GM23248 (cell line): ENCODE measurements around the gene FSD2. TPM values are rescaled to one million over a fixed set of nuclear protein-coding genes. Genes with fewer than 3 reads are reported as not detected.

ENCODE experiments used
- DNase-seq: peaks from one replicate; pipeline ENCODE4 v3.0.0-alpha.2; 2015
- H2AFZ ChIP-seq: fragments of 200-600 bp; sonication (generic); 2 replicates; pipeline ENCODE4 v1.6.1; 2016; ENCODE audit warnings: antibody characterized with exemption
- H3F3A ChIP-seq: fragments of 200-600 bp; sonication (generic); 2 replicates; pipeline ENCODE4 v1.6.1; 2016; ENCODE audit warnings: mild to moderate bottlenecking, antibody characterized with exemption, mixed run types; ENCODE audit not compliant: insufficient read depth
- H3K27ac ChIP-seq: fragments of 200-600 bp; sonication (generic); 2 replicates; pipeline ENCODE4 v1.5.1; 2016; ENCODE audit warnings: mild to moderate bottlenecking
- H3K27me3 ChIP-seq: fragments of 200-600 bp; sonication (generic); replicated peaks from 2 replicates; pipeline ENCODE4 v1.6.1; 2016; ENCODE audit warnings: mild to moderate bottlenecking; ENCODE audit not compliant: insufficient read depth
- H3K36me3 ChIP-seq: fragments of 200-600 bp; sonication (generic); 2 replicates; pipeline ENCODE4 v1.6.1; 2016; ENCODE audit warnings: low read depth, mild to moderate bottlenecking
- H3K4me1 ChIP-seq: fragments of 200-600 bp; sonication (generic); 2 replicates; pipeline ENCODE4 v1.6.1; 2016; ENCODE audit warnings: mild to moderate bottlenecking; ENCODE audit not compliant: insufficient read depth
- H3K4me2 ChIP-seq: fragments of 200-600 bp; sonication (generic); one replicate; pipeline ENCODE4 v1.6.1; 2016; ENCODE audit warnings: mild to moderate bottlenecking; ENCODE audit not compliant: unreplicated experiment
- H3K4me3 ChIP-seq: fragments of 200-600 bp; sonication (generic); 2 replicates; pipeline ENCODE4 v1.5.1; 2016; ENCODE audit warnings: mild to moderate bottlenecking
- H3K79me2 ChIP-seq: fragments of 200-600 bp; sonication (generic); 2 replicates; pipeline ENCODE4 v1.6.1; 2016; ENCODE audit warnings: mild to moderate bottlenecking; ENCODE audit not compliant: insufficient read depth
- H3K9ac ChIP-seq: fragments of 200-600 bp; sonication (generic); 2 replicates; pipeline ENCODE4 v1.6.1; 2016; ENCODE audit warnings: mild to moderate bottlenecking
- H3K9me2 ChIP-seq: fragments of 200-600 bp; sonication (generic); 2 replicates; pipeline ENCODE4 v1.6.1; 2016; ENCODE audit warnings: mixed run types, mild to moderate bottlenecking, moderate library complexity; ENCODE audit not compliant: insufficient read depth
- H3K9me3 ChIP-seq: fragments of 200-600 bp; sonication (generic); one replicate; pipeline ENCODE4 v1.6.1; 2017; ENCODE audit warnings: low read depth
- H4K20me1 ChIP-seq: fragments of 200-600 bp; sonication (generic); 2 replicates; pipeline ENCODE4 v1.6.0; 2016; ENCODE audit not compliant: insufficient read depth
- EZH2 ChIP-seq: fragments of 200-600 bp; sonication (generic); IDR thresholded peaks from 2 replicates; pipeline ENCODE4 v1.6.1; 2018; ENCODE audit warnings: antibody characterized with exemption, mild to moderate bottlenecking; ENCODE audit not compliant: insufficient read depth, poor library complexity, severe bottlenecking
- EZH2phosphoT487 ChIP-seq: fragments of 200-600 bp; sonication (generic); IDR thresholded peaks from 2 replicates; pipeline ENCODE4 v1.6.1; 2018; ENCODE audit warnings: antibody characterized with exemption, moderate library complexity, mild to moderate bottlenecking, low read depth; ENCODE audit not compliant: insufficient read depth
- WGBS, 2 experiments: methylation state at CpG; one replicate each; pipeline ENCODE4 v1.1.6; 2015 to 2017; ENCODE audit warnings: low lambda C conversion rate in 2 of 2, low coverage in 1 of 2; ENCODE audit errors: missing lambda C conversion rate in 2 of 2; 5-methylcytosine and 5-hydroxymethylcytosine counted together
- in situ Hi-C: fragments of 300-500 bp; cut with MboI; formaldehyde crosslinking; loops from 2 replicates; pipeline ENCODE4 v1.15.0; 2020
- polyA plus RNA-seq: library from polyadenylated mRNA; unstranded; fragments of >200 nt; fragmentation: Nextera tagmentation; extraction: Ambion mirVana; gene quantifications from 2 replicates; pipeline ENCODE4 v1.2.1, GENCODE V29; 2016
- total RNA-seq: library from RNA; depleted of rRNA; stranded (reverse); fragments of >200 nt; shearing (Covaris generic); gene quantifications from 2 replicates; pipeline ENCODE4 v1.2.3, GENCODE V29; 2014

The FSD2 gene
- total and polyA plus RNA-seq, 2 experiments from 2014 or later, result 0.08 TPM; not detected in 1

GRCh38 chr15:82781349-82781748 lies 24.5 kb downstream of the FSD2 start:
- in situ Hi-C loops, result no loop called here
- no peak for DNase-seq
- WGBS, 2 experiments, result 43 to 53% methylated on average over 4 of the region's 4 CpGs
- H3K4me1 ChIP-seq, result no peaks in the 10 kb centered on the region
- no peak overlapping the region for H3K4me2 ChIP-seq
- H3K9ac ChIP-seq, result no peak overlapping the region
- H3K27me3 ChIP-seq, result no peaks in the 10 kb centered on the region
- H3K9me3 ChIP-seq, result no peaks in the 10 kb centered on the region
- no peaks in the 10 kb centered on the region for H3K36me3 ChIP-seq
- no peaks in the 10 kb centered on the region for H3F3A ChIP-seq
- H3K9me2 ChIP-seq, result no peaks in the 10 kb centered on the region
- H4K20me1 ChIP-seq, result no peaks in the 10 kb centered on the region
- H3K4me3 ChIP-seq, result no peak overlapping the region
- H2AFZ ChIP-seq, result no peak overlapping the region
- TF ChIP-seq EZH2phosphoT487 (no peak), EZH2 (no peak)
- no peak overlapping the region for H3K27ac ChIP-seq
- no peaks in the 10 kb centered on the region for H3K79me2 ChIP-seq

- TF ChIP-seq EZH2 (no peak), EZH2phosphoT487 (no peak)
- in situ Hi-C loops, result no loop called here
- H3F3A ChIP-seq, result no peaks in the 10 kb centered on the region
- H3K4me2 ChIP-seq, result no peak overlapping the region
- H3K9me2 ChIP-seq, result no peaks in the 10 kb centered on the region
- WGBS, 2 experiments, result 50 to 63% methylated on average over 3 of the region's 3 CpGs
- no peak overlapping the region for H3K9ac ChIP-seq
- no peaks in the 10 kb centered on the region for H4K20me1 ChIP-seq
- H3K36me3 ChIP-seq, result no peaks in the 10 kb centered on the region
- H3K9me3 ChIP-seq, result no peaks in the 10 kb centered on the region
- no peak overlapping the region for H3K4me3 ChIP-seq
- no peaks in the 10 kb centered on the region for H3K4me1 ChIP-seq
- no peaks in the 10 kb centered on the region for H3K79me2 ChIP-seq
- no peak for DNase-seq
- H3K27ac ChIP-seq, result no peak overlapping the region
- no peaks in the 10 kb centered on the region for H3K27me3 ChIP-seq
- no peak overlapping the region for H2AFZ ChIP-seq
Observed at GRCh38 chr15:82778755-82779154, 27.1 kb downstream of the FSD2 start.

- TF ChIP-seq EZH2, result no peak
- no peak for TF ChIP-seq EZH2phosphoT487
- in situ Hi-C loops, result no loop called here
- Histone ChIP-seq H3K4me2 (no peak overlapping the region), H3K36me3 (no peaks in the 10 kb centered on the region), H3K4me3 (no peak overlapping the region), H3K9ac (no peak overlapping the region), H3K27ac (no peak overlapping the region), H3K9me3 (no peaks in the 10 kb centered on the region), H3K79me2 (no peaks in the 10 kb centered on the region), H3K9me2 (no peaks in the 10 kb centered on the region), H2AFZ (no peak overlapping the region), H3K27me3 (no peaks in the 10 kb centered on the region), H3K4me1 (no peaks in the 10 kb centered on the region), H4K20me1 (no peaks in the 10 kb centered on the region), H3F3A (no peaks in the 10 kb centered on the region)
- no peak for DNase-seq
- WGBS, 2 experiments, result 80 to 82% methylated on average over 6 to 7 of the region's 7 CpGs
Observed at GRCh38 chr15:82774496-82774895, 31.4 kb downstream of the FSD2 start.

- Histone ChIP-seq H3K79me2 (no peaks in the 10 kb centered on the region), H3K27ac (no peak overlapping the region), H3K4me1 (no peaks in the 10 kb centered on the region), H2AFZ (no peak overlapping the region), H3F3A (no peaks in the 10 kb centered on the region), H3K4me3 (no peak overlapping the region), H3K9me2 (no peaks in the 10 kb centered on the region), H3K27me3 (no peaks in the 10 kb centered on the region), H3K36me3 (no peaks in the 10 kb centered on the region), H3K4me2 (no peak overlapping the region), H4K20me1 (no peaks in the 10 kb centered on the region), H3K9ac (no peak overlapping the region), H3K9me3 (no peaks in the 10 kb centered on the region)
- no peak for DNase-seq
- 75% methylated on average over 12 of the region's 12 CpGs for WGBS, 2 experiments
- no peak for TF ChIP-seq EZH2
- in situ Hi-C loops, result no loop called here
Observed at GRCh38 chr15:82771789-82772607, 33.9 kb downstream of the FSD2 start.
